ENCODE data around the gene PCBP4.

The PCBP4 gene

GRCh38 chr3:51971350-51971749 lies 4.1 kb upstream of the PCBP4 start:
- no peak for DNase-seq (ENCODE audit: low read depth)

DNA sequence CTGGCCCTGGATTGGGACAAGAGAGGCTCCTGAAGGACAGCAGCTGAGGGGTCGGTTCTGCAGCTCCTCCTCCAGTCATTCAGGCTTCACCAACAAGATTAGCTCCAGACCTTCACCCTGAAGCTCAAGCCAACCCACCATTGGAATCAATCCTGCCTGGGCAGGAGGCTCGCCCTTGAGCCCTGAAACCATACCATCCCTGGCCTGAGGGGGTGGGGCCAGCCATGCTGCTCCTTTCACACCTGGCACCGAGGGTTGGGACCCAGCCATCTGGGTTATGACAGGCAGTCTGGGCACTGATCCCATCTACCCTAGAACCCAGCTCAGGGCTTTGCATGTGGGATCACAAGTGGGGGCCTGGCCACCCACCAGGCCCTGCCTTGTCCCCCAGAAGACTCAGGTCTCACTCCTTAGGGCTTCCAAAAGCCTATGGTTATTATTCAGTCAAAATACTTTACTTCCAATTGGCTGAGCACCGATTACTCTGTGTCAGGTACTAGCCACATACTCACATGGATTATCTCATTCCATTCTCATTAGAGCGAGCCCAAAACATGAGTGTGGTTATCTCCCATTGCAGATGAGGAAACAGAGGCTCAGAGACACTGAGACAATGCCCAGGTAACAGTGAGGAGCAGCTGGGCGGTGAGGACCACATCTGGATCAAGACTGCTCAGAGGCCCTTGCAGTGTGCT lies 3.5 kb upstream of the PCBP4 start:
- DNase-seq (ENCODE audit: low read depth), result no peak

DNA sequence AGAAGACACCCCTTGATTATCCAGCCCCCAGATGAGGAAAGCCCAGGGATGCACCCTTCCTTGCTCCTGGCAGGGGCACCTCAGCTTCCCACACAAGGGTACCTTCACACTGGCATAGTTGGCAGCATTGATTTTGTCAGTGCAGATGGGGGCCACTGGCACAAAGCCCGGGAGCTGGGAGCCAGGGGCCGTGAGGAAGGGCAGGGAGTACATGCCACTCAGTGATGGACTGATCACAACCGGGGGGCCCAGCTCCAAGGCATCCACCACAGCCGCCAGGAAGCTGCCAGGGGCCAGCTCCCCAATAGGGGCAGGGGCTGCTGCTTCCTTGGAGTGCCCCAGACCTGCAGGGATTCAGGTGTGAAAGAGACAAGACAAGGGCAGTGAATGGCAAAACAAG lies 2.6 kb upstream of the PCBP4 start:
- DNase-seq (ENCODE audit: low read depth), result no peak

DNA sequence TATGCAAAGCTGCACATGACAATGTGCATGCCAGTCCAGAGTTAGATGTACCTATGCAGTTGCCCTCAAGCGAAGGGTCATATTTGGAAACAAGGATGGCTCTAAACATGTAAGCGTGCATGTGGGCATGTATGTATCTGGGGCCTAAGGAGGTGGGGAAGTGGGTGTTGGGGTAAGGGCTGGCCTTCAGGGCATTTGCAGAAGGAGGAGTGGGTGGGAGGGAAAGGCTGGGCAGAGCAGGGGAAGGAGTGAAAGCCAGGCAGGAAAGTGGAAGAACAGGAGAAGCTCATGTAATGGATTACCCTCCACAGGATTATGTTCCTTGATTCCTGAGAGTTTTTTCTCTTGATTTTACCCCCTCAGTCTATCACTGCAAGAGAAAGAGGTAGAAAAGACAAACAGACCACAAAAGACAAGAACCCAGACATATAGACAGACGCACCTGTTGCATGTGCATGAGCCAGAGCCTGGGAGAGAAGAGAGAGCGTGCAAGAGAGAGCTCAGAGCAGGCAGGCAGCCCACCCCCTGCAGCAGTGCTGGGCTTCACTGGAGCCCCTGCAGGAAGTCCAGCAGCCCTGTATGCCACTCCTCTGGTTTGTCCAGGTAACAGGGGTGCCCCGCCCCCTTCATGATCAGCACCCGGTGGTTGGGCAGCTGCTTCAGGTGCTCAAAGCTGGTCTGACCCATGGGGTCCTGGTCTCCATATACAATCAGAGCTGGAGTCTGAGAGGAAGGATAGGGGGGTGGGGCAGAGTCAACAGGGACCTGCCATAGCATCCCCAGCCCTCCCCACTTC lies 1.8 kb upstream of the PCBP4 start:
- no peak for DNase-seq (ENCODE audit: low read depth)

GRCh38 chr3:51968170-51968775 lies 1.0 kb upstream of the PCBP4 start:
- no peak for DNase-seq (ENCODE audit: low read depth)

DNA sequence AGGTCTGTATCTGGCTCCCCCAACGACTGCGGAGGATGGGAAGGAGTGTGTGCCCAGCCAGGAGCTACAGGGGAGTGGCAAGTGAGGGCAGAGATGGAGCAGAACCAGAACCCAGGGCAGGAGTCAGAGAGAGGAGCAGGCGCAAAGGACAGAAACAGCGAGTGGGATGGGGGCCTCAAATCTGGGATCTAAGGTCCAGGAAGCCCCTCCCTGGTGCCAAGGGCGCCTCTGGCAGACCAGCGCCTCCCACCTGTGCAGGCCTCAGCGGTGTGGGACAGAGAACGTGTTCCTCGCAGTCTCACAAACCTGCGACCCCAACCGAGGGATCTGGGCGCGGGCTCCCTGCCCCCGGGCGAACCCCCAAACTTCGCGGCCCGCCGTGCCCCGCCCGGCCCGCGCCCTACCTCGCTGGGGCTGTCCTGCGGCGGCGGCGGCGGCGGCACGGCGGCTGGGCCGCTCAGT lies 301 bp downstream of the PCBP4 start:
- DNase-seq (ENCODE audit: low read depth), result no peak

DNA sequence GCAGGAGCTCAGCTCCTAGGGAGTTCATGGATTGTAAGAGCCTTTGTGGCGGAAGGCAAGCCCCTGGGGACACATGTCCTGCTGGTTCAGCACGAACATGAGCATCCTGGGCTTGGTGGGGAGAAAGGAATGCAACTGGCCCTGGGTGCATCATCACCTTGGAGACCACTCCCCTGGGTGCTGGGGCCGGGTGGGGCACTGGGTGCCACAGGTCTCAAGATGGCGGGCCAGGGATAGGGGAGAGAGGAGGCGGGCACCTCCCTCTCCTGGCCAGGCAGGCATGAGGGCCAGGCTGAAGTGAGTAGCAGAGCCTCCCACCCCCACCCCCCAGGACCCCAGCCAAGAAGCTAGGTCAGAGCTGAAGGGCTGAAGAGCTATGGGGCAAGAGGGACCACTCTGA lies 768 bp downstream of the PCBP4 start:
- no peak for DNase-seq (ENCODE audit: low read depth)

DNA sequence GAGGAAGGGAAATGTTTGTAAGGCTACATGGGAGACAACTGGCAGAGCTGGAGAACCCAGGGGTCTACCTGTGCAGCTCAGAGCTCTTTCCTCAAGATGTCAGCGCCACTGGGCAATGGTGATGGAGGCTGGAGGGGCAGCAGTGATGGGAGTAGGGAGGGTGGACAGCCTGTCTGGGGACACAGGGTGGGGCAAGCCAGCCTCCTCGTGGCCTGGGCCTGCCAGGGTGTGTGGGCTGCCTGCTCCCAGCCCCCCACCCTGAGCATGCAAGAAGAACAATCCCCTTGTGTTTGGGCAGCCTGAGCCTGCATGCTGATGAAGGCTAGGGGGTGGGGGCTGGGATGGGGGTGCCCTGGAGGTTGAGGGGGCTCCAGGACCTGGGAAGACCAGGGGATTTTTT lies 1.2 kb downstream of the PCBP4 start:
- DNase-seq (ENCODE audit: low read depth), result no peak

DNA sequence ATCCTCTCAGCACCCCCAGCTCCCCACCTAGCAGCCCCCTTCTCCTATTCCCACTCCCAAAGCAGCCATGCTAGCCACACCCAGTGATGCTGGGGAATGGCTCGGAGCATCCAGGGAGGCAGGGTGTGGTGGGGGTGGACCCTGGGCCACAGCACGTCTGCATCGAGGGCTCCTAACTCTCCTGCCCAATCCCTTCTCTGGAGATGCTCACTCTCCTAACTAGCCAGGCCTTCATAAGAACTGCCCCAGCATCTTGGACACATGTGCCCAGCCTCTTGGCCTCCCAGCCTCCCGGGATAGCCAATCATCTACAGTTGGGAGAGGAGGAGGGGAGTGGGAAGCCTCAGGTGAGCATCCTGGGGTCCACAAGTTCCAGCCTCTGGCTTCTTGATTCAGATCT lies 2.7 kb downstream of the PCBP4 start:
- DNase-seq (ENCODE audit: low read depth), result no peak

GRCh38 chr3:51963951-51964451 lies 3.3 kb downstream of the PCBP4 start:
- no peak for DNase-seq (ENCODE audit: low read depth)

GRCh38 chr3:51962854-51963530 lies 4.3 kb downstream of the PCBP4 start:
- no peak for DNase-seq (ENCODE audit: low read depth)

GRCh38 chr3:51961602-51962569 lies 5.4 kb downstream of the PCBP4 start:
- no peak for DNase-seq (ENCODE audit: low read depth)

DNA sequence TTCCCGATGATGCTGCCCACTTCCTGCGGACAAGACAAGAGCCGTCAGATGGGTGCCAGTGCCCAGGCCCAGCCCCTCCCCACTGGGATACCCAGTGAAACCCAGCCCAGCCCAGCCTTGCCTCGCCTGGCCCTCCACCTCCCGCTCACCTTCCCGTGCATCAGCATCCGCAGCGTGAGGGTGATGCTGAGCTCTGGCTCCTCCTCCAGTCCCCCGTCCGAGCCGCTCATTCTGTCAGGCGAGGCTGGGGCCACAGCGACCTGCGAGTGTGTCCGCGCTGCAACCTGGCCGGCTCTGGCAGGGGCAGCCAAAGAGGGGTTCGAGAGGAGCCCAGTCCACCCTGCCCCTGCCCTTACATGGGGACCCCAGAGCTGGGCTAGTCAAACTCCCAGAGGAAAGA lies 6.2 kb downstream of the PCBP4 start:
- DNase-seq (ENCODE audit: low read depth), result no peak

GRCh38 chr3:51960386-51960785 lies 6.9 kb downstream of the PCBP4 start:
- no peak for DNase-seq (ENCODE audit: low read depth)

- no peak for DNase-seq (ENCODE audit: low read depth)
Observed at GRCh38 chr3:51959651-51960050, 7.6 kb downstream of the PCBP4 start.

- no peak for DNase-seq (ENCODE audit: low read depth)
Observed at GRCh38 chr3:51958603-51959521, 8.4 kb downstream of the PCBP4 start.

DNA sequence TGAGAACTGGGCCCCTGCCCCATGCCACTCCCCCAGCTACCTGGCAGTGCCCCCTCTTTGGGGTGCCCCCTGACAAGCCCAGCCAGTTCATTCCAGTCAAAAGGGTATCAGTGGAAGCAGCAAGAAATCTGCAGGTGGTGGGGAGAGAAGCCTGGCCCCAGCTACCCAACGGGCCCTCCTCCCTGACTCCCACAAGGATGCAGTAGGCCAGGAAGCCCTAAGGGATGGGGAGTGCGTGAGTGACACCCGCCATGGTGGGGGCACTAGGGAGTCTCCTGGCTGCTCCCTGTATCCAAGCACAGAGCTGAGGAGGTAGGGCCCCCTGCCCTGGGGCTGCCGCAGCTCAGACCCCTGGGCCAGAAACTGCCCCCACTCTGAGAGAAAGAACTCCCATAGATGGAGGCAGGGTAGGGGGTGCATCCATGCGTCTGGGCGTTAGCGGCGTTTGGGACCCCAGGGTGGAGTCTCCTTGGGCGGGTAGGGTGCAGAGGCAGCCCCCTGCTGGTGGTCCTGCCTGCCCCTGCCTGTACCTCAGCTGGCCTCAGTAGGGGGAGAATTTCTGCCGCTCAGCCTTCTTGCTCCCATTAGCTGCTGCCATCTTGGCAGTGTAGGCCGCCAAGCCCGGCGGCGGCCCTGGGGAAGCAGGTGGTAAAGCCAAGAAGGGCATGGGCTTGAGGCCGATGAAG lies 9.6 kb downstream of the PCBP4 start:
- no peak for DNase-seq (ENCODE audit: low read depth)

DNA sequence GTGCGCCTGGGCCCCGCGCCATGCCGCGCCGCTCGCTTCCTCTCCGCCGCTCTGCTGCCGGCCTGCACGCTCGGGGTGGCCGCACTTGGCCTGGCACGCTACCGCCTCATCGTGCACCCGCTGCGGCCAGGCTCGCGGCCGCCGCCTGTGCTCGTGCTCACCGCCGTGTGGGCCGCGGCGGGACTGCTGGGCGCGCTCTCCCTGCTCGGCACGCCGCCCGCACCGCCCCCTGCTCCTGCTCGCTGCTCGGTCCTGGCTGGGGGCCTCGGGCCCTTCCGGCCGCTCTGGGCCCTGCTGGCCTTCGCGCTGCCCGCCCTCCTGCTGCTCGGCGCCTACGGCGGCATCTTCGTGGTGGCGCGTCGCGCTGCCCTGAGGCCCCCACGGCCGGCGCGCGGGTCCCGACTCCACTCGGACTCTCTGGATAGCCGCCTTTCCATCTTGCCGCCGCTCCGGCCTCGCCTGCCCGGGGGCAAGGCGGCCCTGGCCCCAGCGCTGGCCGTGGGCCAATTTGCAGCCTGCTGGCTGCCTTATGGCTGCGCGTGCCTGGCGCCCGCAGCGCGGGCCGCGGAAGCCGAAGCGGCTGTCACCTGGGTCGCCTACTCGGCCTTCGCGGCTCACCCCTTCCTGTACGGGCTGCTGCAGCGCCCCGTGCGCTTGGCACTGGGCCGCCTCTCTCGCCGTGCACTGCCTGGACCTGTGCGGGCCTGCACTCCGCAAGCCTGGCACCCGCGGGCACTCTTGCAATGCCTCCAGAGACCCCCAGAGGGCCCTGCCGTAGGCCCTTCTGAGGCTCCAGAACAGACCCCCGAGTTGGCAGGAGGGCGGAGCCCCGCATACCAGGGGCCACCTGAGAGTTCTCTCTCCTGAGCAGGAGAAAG lies 11.1 kb downstream of the PCBP4 start:
- DNase-seq (ENCODE audit: low read depth), result no peak

Data from stimulated activated CD8-positive, alpha-beta memory T cell treated with anti-CD3 and anti-CD28 coated beads, Interleukin-15, amount 100 ng/mL, for 24 hours (primary cell).